DOHH2 (cell line): ENCODE measurements around the gene RING1.
A peak's percentile ranks its signal among the peaks of the same experiment; 100 is the strongest.

Source experiments
- H3F3A ChIP-seq: fragments of 200-600 bp; sonication (generic), shearing (Covaris generic); 2 replicates; pipeline ENCODE4 v1.6.0; 2016; ENCODE audit warnings: antibody characterized with exemption, mild to moderate bottlenecking; ENCODE audit not compliant: control insufficient read depth, insufficient read depth
- H3K27ac ChIP-seq: fragments of 200-600 bp; sonication (generic); 2 replicates; pipeline ENCODE4 v1.5.1; 2014; ENCODE audit warnings: low read depth, mild to moderate bottlenecking, low read length, moderate library complexity
- H3K27me3 ChIP-seq: fragments of 200-600 bp; sonication (generic); 2 replicates; pipeline ENCODE4 v1.6.1; 2014; ENCODE audit warnings: mild to moderate bottlenecking, low read length, mixed read lengths; ENCODE audit not compliant: control insufficient read depth
- H3K36me3 ChIP-seq: fragments of 200-600 bp; sonication (generic); 2 replicates; pipeline ENCODE4 v1.6.1; 2014; ENCODE audit warnings: mild to moderate bottlenecking, low read length, moderate library complexity, mixed read lengths; ENCODE audit not compliant: control insufficient read depth
- H3K4me1 ChIP-seq: fragments of 200-600 bp; sonication (generic); 2 replicates; pipeline ENCODE4 v1.6.1; 2014; ENCODE audit warnings: mild to moderate bottlenecking, low read length, mixed read lengths; ENCODE audit not compliant: control insufficient read depth
- H3K4me2 ChIP-seq: fragments of 200-600 bp; sonication (generic); 2 replicates; pipeline ENCODE4 v1.6.0; 2014; ENCODE audit warnings: mild to moderate bottlenecking, low read length, moderate library complexity
- H3K4me3 ChIP-seq: fragments of 200-600 bp; sonication (generic); 2 replicates; pipeline ENCODE4 v1.5.1; 2014; ENCODE audit warnings: mild to moderate bottlenecking, low read length, mixed read lengths
- H3K79me2 ChIP-seq: fragments of 200-600 bp; sonication (generic); 2 replicates; pipeline ENCODE4 v1.6.1; 2014; ENCODE audit warnings: mild to moderate bottlenecking, low read length, mixed read lengths; ENCODE audit not compliant: control insufficient read depth
- H3K9me2 ChIP-seq: fragments of 200-600 bp; sonication (generic); replicated peaks from 2 replicates; pipeline ENCODE4 v1.6.1; 2014; ENCODE audit warnings: mild to moderate bottlenecking, low read length, mixed read lengths; ENCODE audit not compliant: control insufficient read depth
- H3K9me3 ChIP-seq: fragments of 200-600 bp; sonication (generic); 2 replicates; pipeline ENCODE4 v1.6.1; 2014; ENCODE audit warnings: antibody characterized with exemption, low read length, mixed read lengths; ENCODE audit not compliant: control insufficient read depth, insufficient read depth
- H4K20me1 ChIP-seq: fragments of 200-600 bp; sonication (generic); 2 replicates; pipeline ENCODE4 v1.6.0; 2014; ENCODE audit warnings: low read depth, mild to moderate bottlenecking, antibody characterized with exemption, low read length, moderate library complexity; ENCODE audit not compliant: control insufficient read depth, insufficient read depth
- CTCF ChIP-seq: fragments of 200-600 bp; sonication (generic); IDR thresholded peaks from one replicate; pipeline ENCODE4 v1.5.1; 2014; ENCODE audit warnings: antibody characterized with exemption, mild to moderate bottlenecking, low read depth, low read length; ENCODE audit not compliant: poor library complexity, severe bottlenecking
- EZH2phosphoT487 ChIP-seq: fragments of 200-600 bp; sonication (generic); IDR thresholded peaks from 2 replicates; pipeline ENCODE4 v1.6.1; 2017; ENCODE audit warnings: borderline replicate concordance, mild to moderate bottlenecking, antibody characterized with exemption, low read length, moderate library complexity, mixed read lengths

The RING1 gene

GRCh38 chr6:33171016-33171879 lies 37.1 kb upstream of the RING1 start:
- no peak for TF ChIP-seq CTCF
- TF ChIP-seq EZH2phosphoT487, result no peak
- H3K27ac ChIP-seq, result no peak overlapping the region
- peaks cover 5% of the 10 kb centered on the region; the same call in 1 of the 2 replicates for H3K4me1 ChIP-seq
- H3K79me2 ChIP-seq, result no peaks in the 10 kb centered on the region
- no peaks in the 10 kb centered on the region for H3K9me2 ChIP-seq
- H3K9me3 ChIP-seq, result no peaks in the 10 kb centered on the region
- H3K36me3 ChIP-seq, result no peaks in the 10 kb centered on the region
- H4K20me1 ChIP-seq, result no peaks in the 10 kb centered on the region
- no peak overlapping the region for H3K4me2 ChIP-seq
- H3F3A ChIP-seq, result no peaks in the 10 kb centered on the region
- no peak overlapping the region for H3K4me3 ChIP-seq
- H3K27me3 ChIP-seq, result peaks cover 19% of the 10 kb centered on the region

GRCh38 chr6:33171880-33172687 lies 36.2 kb upstream of the RING1 start:
- Histone ChIP-seq H3K9me3 (no peaks in the 10 kb centered on the region), H3K4me3 (no peak overlapping the region), H4K20me1 (no peaks in the 10 kb centered on the region), H3K27me3 (peaks cover 19% of the 10 kb centered on the region), H3F3A (no peaks in the 10 kb centered on the region), H3K9me2 (no peaks in the 10 kb centered on the region), H3K36me3 (no peaks in the 10 kb centered on the region), H3K4me2 (no peak overlapping the region), H3K27ac (no peak overlapping the region), H3K4me1 (peaks cover 5% of the 10 kb centered on the region; the same call in 1 of the 2 replicates), H3K79me2 (no peaks in the 10 kb centered on the region)
- TF ChIP-seq CTCF, result no peak

GRCh38 chr6:33172688-33173534 lies 35.4 kb upstream of the RING1 start:
- H3K9me2 ChIP-seq, result no peaks in the 10 kb centered on the region

More at GRCh38 chr6:33172688-33173534, 35.4 kb upstream of the RING1 start:
- no peaks in the 10 kb centered on the region for H4K20me1 ChIP-seq
- H3F3A ChIP-seq, result no peaks in the 10 kb centered on the region
- H3K9me3 ChIP-seq, result no peaks in the 10 kb centered on the region
- no peak overlapping the region for H3K27ac ChIP-seq
- TF ChIP-seq EZH2phosphoT487 (no peak), CTCF (peak; percentile 76)
- H3K4me1 ChIP-seq, result peaks cover 5% of the 10 kb centered on the region; the same call in 1 of the 2 replicates
- H3K79me2 ChIP-seq, result no peaks in the 10 kb centered on the region
- no peak overlapping the region for H3K4me3 ChIP-seq
- H3K27me3 ChIP-seq, result peaks cover 19% of the 10 kb centered on the region
- H3K36me3 ChIP-seq, result no peaks in the 10 kb centered on the region
- H3K4me2 ChIP-seq, result no peak overlapping the region
